Uterus (tissue), 4 donors: ENCODE results near the gene GSK3B. TPM values are rescaled to one million over a fixed set of nuclear protein-coding genes. Genes with fewer than 3 reads are reported as not detected.

Experiments
- DNase-seq, 2 donors: peaks; one replicate each; pipeline ENCODE4 v3.0.0-alpha.2; 2019 to 2020
- H3K27ac ChIP-seq, 2 donors: fragments of 200-600 bp; sonication (generic); 1 replicate in 1 of 2; 2 replicates in 1 of 2; pipeline ENCODE4 v1.5.1; 2016 to 2018
- H3K27me3 ChIP-seq, 2 donors: fragments of 200-600 bp; sonication (generic); one replicate each; pipeline ENCODE4 v1.5.1; 2018 to 2019; ENCODE audit warnings: control low read depth in 1 of 2
- H3K36me3 ChIP-seq, 2 donors: fragments of 200-600 bp; sonication (generic); one replicate each; pipeline ENCODE4 v1.5.1; 2019; ENCODE audit warnings: control low read depth in 1 of 2
- H3K4me1 ChIP-seq, 2 donors: fragments of 200-600 bp; sonication (generic); one replicate each; pipeline ENCODE4 v1.5.1; 2018 to 2019; ENCODE audit warnings: control low read depth in 1 of 2
- H3K4me3 ChIP-seq, 2 donors: fragments of 200-600 bp; sonication (generic); 1 replicate in 1 of 2; 2 replicates in 1 of 2; pipeline ENCODE4 v1.5.1; 2018 to 2019; ENCODE audit warnings: mild to moderate bottlenecking in 1 of 2
- H3K9me3 ChIP-seq, 2 donors: fragments of 200-600 bp; sonication (generic); one replicate each; pipeline ENCODE4 v1.5.1; 2019; ENCODE audit warnings: control low read depth in 1 of 2
- CTCF ChIP-seq, 4 experiments: fragments of 200-600 bp in 2 of 4; fragments of 450-650 bp in 2 of 4; sonication (generic) in 2 of 4; IDR thresholded peaks; one replicate each; pipeline ENCODE4 v1.5.1; 2016 to 2019; ENCODE audit warnings: antibody characterized with exemption in 4 of 4, mild to moderate bottlenecking in 2 of 4, moderate library complexity in 1 of 4
- POLR2A ChIP-seq, 2 donors: fragments of 450-650 bp; IDR thresholded peaks; one replicate each; pipeline ENCODE4 v1.6.1; 2016; ENCODE audit warnings: antibody characterized with exemption in 2 of 2, mild to moderate bottlenecking in 1 of 2, moderate library complexity in 1 of 2
- intact Hi-C: fragments of 100-400 bp; cut with DNase I; formaldehyde crosslinking; loops from one replicate; pipeline ENCODE4 v1.15.1; 2023; ENCODE audit warnings: low total_unique reads
- total RNA-seq, 4 donors: library from RNA; depleted of rRNA in 3 of 4; stranded (reverse); fragments of >200 nt in 3 of 4; gene quantifications; one replicate each; pipeline versions ENCODE4 v1.1.0 to v1.2.4, GENCODE V29; 2014 to 2023
- donor health status: DM: yes; HTN: yes; CAD: no.

The GSK3B gene
- total RNA-seq, 4 donors from 2014 or later = 13.5 to 53.8 (median 31.3) TPM

DNA sequence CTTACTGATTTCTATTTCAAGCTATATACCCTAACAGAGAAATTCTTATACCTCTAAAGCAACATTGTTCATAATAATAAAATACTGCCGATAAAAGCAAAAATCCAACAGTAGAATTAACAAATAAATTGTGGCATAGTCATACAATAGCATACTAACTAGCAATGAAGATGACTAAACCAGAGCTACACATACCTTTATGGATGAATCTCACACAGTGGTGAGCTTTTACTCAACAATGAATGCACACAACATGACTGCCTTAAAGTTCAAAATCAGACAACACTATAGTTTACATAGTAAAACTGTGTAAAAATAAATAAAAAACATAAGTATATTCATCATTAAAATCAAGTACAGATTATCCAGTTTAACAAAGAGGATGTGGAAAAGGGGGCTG lies 213.3 kb downstream of the GSK3B start:
- no peak overlapping the region for H3K27ac ChIP-seq
- DNase-seq = no peak
- H3K4me3 ChIP-seq = no peak overlapping the region
- H3K36me3 ChIP-seq = no peaks in the 10 kb centered on the region
- H3K27me3 ChIP-seq = no peaks in the 10 kb centered on the region
- intact Hi-C loops = no loop called here
- H3K9me3 ChIP-seq = no peaks in the 10 kb centered on the region
- no peaks in the 10 kb centered on the region for H3K4me1 ChIP-seq
- no peak for TF ChIP-seq CTCF (IDR thresholded peaks at IDR 0.05)
- TF ChIP-seq POLR2A (IDR thresholded peaks at IDR 0.05) = no peak

- intact Hi-C loops = no loop called here
- Histone ChIP-seq H3K4me1 (no peaks in the 10 kb centered on the region), H3K27ac (no peak overlapping the region), H3K9me3 (no peaks in the 10 kb centered on the region), H3K27me3 (no peaks in the 10 kb centered on the region), H3K36me3 (no peaks in the 10 kb centered on the region), H3K4me3 (no peak overlapping the region)
- no peak for DNase-seq
- TF ChIP-seq CTCF (IDR thresholded peaks at IDR 0.05) (no peak), POLR2A (IDR thresholded peaks at IDR 0.05) (no peak)
Measured at GRCh38 chr3:119873646-119874045, 220.6 kb downstream of the GSK3B start.

GRCh38 chr3:119872773-119873172 lies 221.5 kb downstream of the GSK3B start:
- Histone ChIP-seq H3K27ac (no peak overlapping the region), H3K4me3 (no peak overlapping the region), H3K4me1 (no peaks in the 10 kb centered on the region), H3K9me3 (no peaks in the 10 kb centered on the region), H3K36me3 (no peaks in the 10 kb centered on the region), H3K27me3 (no peaks in the 10 kb centered on the region)
- intact Hi-C loops = no loop called here
- no peak for DNase-seq
- no peak for TF ChIP-seq CTCF (IDR thresholded peaks at IDR 0.05)

- Histone ChIP-seq H3K27me3 (no peaks in the 10 kb centered on the region), H3K9me3 (no peaks in the 10 kb centered on the region), H3K27ac (no peak overlapping the region), H3K36me3 (no peaks in the 10 kb centered on the region), H3K4me3 (no peak overlapping the region), H3K4me1 (no peaks in the 10 kb centered on the region)
- TF ChIP-seq CTCF (IDR thresholded peaks at IDR 0.05) (no peak), POLR2A (IDR thresholded peaks at IDR 0.05) (no peak)
- intact Hi-C loops = no loop called here
- DNase-seq = no peak
Measured at GRCh38 chr3:119871571-119871970, 222.7 kb downstream of the GSK3B start.

DNA sequence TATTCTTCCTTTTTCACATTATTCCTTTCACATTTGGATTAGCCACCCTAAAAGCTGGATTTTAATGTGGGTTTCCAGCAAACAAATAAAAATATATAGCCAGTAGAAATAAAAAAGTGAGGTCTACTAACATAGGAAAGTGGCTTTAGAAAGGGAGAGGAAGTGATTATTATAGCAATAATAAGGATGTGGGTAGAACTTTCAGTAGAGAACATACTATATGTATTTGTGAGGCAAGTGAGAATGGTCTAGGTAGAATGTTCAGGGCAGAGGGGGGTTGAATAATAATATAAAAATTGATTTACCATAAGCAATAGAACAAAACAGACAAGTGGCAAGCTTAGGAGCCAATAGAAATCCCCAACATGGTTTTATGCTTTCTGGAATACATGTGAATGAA lies 223.7 kb downstream of the GSK3B start:
- H3K27ac ChIP-seq = no peak overlapping the region
- H3K4me1 ChIP-seq = no peaks in the 10 kb centered on the region
- no peaks in the 10 kb centered on the region for H3K27me3 ChIP-seq
- H3K36me3 ChIP-seq = no peaks in the 10 kb centered on the region
- DNase-seq = no peak
- H3K4me3 ChIP-seq = no peak overlapping the region
- H3K9me3 ChIP-seq = no peaks in the 10 kb centered on the region
- TF ChIP-seq CTCF (IDR thresholded peaks at IDR 0.05) = no peak
- no peak for TF ChIP-seq POLR2A (IDR thresholded peaks at IDR 0.05)
- intact Hi-C loops = no loop called here
